ENCODE results near the gene FGD2. TPM values are rescaled to one million over a fixed set of nuclear protein-coding genes. Genes with fewer than 3 reads are reported as not detected.

The FGD2 gene
- total and polyA plus RNA-seq, 2 of the 8 experiments (the other 6 are each of a cell fraction or from before 2014, with no cell fraction given) = 0.12 to 0.32 TPM

GRCh38 chr6:37027036-37027720 is 21.7 kb downstream of the FGD2 start (continued):
- TF ChIP-seq, protein P1, sequence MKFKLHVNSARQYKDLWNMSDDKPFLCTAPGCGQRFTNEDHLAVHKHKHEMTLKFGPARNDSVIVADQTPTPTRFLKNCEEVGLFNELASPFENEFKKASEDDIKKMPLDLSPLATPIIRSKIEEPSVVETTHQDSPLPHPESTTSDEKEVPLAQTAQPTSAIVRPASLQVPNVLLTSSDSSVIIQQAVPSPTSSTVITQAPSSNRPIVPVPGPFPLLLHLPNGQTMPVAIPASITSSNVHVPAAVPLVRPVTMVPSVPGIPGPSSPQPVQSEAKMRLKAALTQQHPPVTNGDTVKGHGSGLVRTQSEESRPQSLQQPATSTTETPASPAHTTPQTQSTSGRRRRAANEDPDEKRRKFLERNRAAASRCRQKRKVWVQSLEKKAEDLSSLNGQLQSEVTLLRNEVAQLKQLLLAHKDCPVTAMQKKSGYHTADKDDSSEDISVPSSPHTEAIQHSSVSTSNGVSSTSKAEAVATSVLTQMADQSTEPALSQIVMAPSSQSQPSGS (IDR thresholded peaks at IDR 0.05; ENCODE audit: low read length) = no peak
- no peak for TF ChIP-seq EZH2 (IDR thresholded peaks at IDR 0.05; ENCODE audit: low read depth, low read length, severe bottlenecking)
- no peak for TF ChIP-seq SRF (IDR thresholded peaks at IDR 0.05; ENCODE audit: low read depth, low read length)
- TF ChIP-seq CHD7 (IDR thresholded peaks at IDR 0.05; ENCODE audit: insufficient replicate concordance, low read length) = no peak
- no peak for TF ChIP-seq E2F6 (IDR thresholded peaks at IDR 0.05)
- TF ChIP-seq CBX5 (IDR thresholded peaks at IDR 0.05; ENCODE audit: low read depth, low read length) = no peak
- TF ChIP-seq TAF1 (IDR thresholded peaks at IDR 0.05; ENCODE audit: low read depth, low read length) = no peak
- no peak for TF ChIP-seq KDM1A (IDR thresholded peaks at IDR 0.05; ENCODE audit: borderline replicate concordance, low read length)

Measured in H1 (cell line).